OCI-LY3 (cell line): ENCODE data around the gene ZNF578.

Experiments
- CTCF ChIP-seq: fragments of 200-600, 300-600 bp; sonication (generic); IDR thresholded peaks from 2 replicates; pipeline ENCODE4 v1.5.1; 2014; ENCODE audit warnings: antibody characterized with exemption, low read length, low read depth
- EZH2phosphoT487 ChIP-seq: fragments of 200-600 bp; shearing (Covaris generic); IDR thresholded peaks from 2 replicates; pipeline ENCODE4 v1.6.1; 2018; ENCODE audit warnings: antibody characterized with exemption, mixed run types, low read depth

GRCh38 chr19:52516191-52516590, 62.8 kb downstream of the ZNF578 start:
- no peak for TF ChIP-seq CTCF
- TF ChIP-seq EZH2phosphoT487, result no peak
